Tibial nerve (tissue), 4 donors: ENCODE measurements around the gene GPR62.

ENCODE experiments used
- CTCF ChIP-seq, 5 experiments: fragments of 200-600 bp in 3 of 5; fragments of 450-650 bp in 2 of 5; sonication (generic) in 3 of 5; IDR thresholded peaks; one replicate each; pipeline ENCODE4 v1.5.1; 2016 to 2019; ENCODE audit warnings: antibody characterized with exemption in 5 of 5, mild to moderate bottlenecking in 3 of 5, moderate library complexity in 2 of 5
- EP300 ChIP-seq, 2 donors: sonication (generic); formaldehyde crosslinking; IDR thresholded peaks; one replicate each; pipeline ENCODE4 v1.6.1; 2017; ENCODE audit warnings: antibody characterized with exemption in 2 of 2, mild to moderate bottlenecking in 1 of 2
- POLR2A ChIP-seq, 2 donors: fragments of 450-650 bp; IDR thresholded peaks; one replicate each; pipeline ENCODE4 v1.6.1; 2017; ENCODE audit warnings: antibody characterized with exemption in 2 of 2, mild to moderate bottlenecking in 2 of 2, moderate library complexity in 2 of 2

DNA sequence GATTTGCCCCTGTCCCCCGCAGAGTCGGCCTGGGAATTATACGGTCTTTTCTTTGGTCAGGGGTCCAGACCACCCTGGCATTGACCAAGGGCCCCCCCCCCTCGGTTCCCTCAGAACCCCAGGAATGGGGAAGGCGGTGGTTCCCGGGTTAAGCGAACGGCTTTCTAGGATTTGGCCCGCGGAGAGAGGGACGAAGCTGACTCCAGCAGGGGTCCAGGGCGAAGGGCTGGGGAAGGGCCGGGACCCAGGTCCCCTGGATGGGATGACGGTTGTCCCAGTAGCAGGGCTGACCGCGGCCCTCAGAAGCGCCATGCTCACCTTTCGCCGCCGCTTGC lies 13.8 kb upstream of the GPR62 start:
- TF ChIP-seq CTCF (IDR thresholded peaks at IDR 0.05), result no peak
- no peak for TF ChIP-seq EP300 (IDR thresholded peaks at IDR 0.05)
- no peak for TF ChIP-seq POLR2A (IDR thresholded peaks at IDR 0.05)
